HG02885 (cell line): Measurements from ENCODE around the gene CLNK.
"Not testable (repeated sequence)": the region's sequence is repeated elsewhere in the genome, so short reads cannot be mapped to it uniquely, and the experiment has no call there.

ENCODE experiments used
- ATAC-seq: cut with Tn5 transposase; IDR thresholded peaks from one replicate; pipeline ENCODE4 v1.9.1; 2021; ENCODE audit warnings: mild to moderate bottlenecking; ENCODE audit not compliant: unreplicated experiment, poor library complexity

The CLNK gene

GRCh38 chr4:10619220-10619619 lies 65.3 kb downstream of the CLNK start:
- ATAC-seq, result no peak

- not testable (repeated sequence) for ATAC-seq
Measured at GRCh38 chr4:10614926-10615325, 69.6 kb downstream of the CLNK start.

GRCh38 chr4:10613926-10614478 lies 70.6 kb downstream of the CLNK start:
- no peak for ATAC-seq

- no peak for ATAC-seq
Measured at GRCh38 chr4:10612476-10612875, 72.1 kb downstream of the CLNK start.

GRCh38 chr4:10611673-10612072 lies 72.9 kb downstream of the CLNK start:
- ATAC-seq, result no peak

- ATAC-seq, result no peak
Measured at GRCh38 chr4:10608501-10609219, 75.9 kb downstream of the CLNK start.

GRCh38 chr4:10607206-10607605 lies 77.4 kb downstream of the CLNK start:
- no peak for ATAC-seq

- no peak for ATAC-seq
Measured at GRCh38 chr4:10606483-10607155, 77.9 kb downstream of the CLNK start.

- no peak for ATAC-seq
Measured at GRCh38 chr4:10605746-10606482, 78.7 kb downstream of the CLNK start.

GRCh38 chr4:10605031-10605430 lies 79.5 kb downstream of the CLNK start:
- ATAC-seq, result no peak

GRCh38 chr4:10599574-10599973 lies 85.0 kb downstream of the CLNK start:
- ATAC-seq, result peak; percentile 68

GRCh38 chr4:10598829-10599228 lies 85.7 kb downstream of the CLNK start:
- no peak for ATAC-seq

- no peak for ATAC-seq
Measured at GRCh38 chr4:10596586-10597290, 87.8 kb downstream of the CLNK start.

- no peak for ATAC-seq
Measured at GRCh38 chr4:10593130-10593529, 91.4 kb downstream of the CLNK start.

- no peak for ATAC-seq
Measured at GRCh38 chr4:10590896-10591295, 93.7 kb downstream of the CLNK start.

GRCh38 chr4:10589799-10590198 lies 94.8 kb downstream of the CLNK start:
- ATAC-seq, result no peak

GRCh38 chr4:10589321-10589720 lies 95.2 kb downstream of the CLNK start:
- no peak for ATAC-seq

GRCh38 chr4:10587697-10588096 lies 96.9 kb downstream of the CLNK start:
- no peak for ATAC-seq

- ATAC-seq, result no peak
Measured at GRCh38 chr4:10587296-10587695, 97.3 kb downstream of the CLNK start.

GRCh38 chr4:10584042-10584441 lies 100.5 kb downstream of the CLNK start:
- ATAC-seq, result peak; percentile 81
